Muscle layer of colon (tissue), 2 donors: ENCODE measurements around the gene CCDC85B.

Experiments used
- H3K27ac ChIP-seq: one replicate; pipeline ENCODE4 v1.7.0; 2013; ENCODE audit warnings: low read depth, mild to moderate bottlenecking, low read length, moderate library complexity
- H3K27me3 ChIP-seq, 2 donors: one replicate each; pipeline ENCODE4 v1.7.0; 2013; ENCODE audit warnings: low read length in 2 of 2, mild to moderate bottlenecking in 2 of 2; ENCODE audit not compliant: insufficient read depth in 2 of 2, control insufficient read depth in 1 of 2
- H3K36me3 ChIP-seq: one replicate; pipeline ENCODE4 v1.7.0; 2013; ENCODE audit warnings: mild to moderate bottlenecking, low read length; ENCODE audit not compliant: insufficient read depth
- H3K4me1 ChIP-seq: one replicate; pipeline ENCODE4 v1.7.0; 2013; ENCODE audit warnings: mild to moderate bottlenecking, low read length; ENCODE audit not compliant: insufficient read depth
- H3K4me3 ChIP-seq, 2 donors: one replicate each; pipeline ENCODE4 v1.7.0; 2013; ENCODE audit warnings: low read length in 2 of 2, low read depth in 1 of 2, mild to moderate bottlenecking in 1 of 2, moderate library complexity in 1 of 2
- H3K9ac ChIP-seq: one replicate; pipeline ENCODE4 v1.7.0; 2013; ENCODE audit warnings: low read length
- H3K9me3 ChIP-seq: one replicate; pipeline ENCODE4 v1.7.0; 2013; ENCODE audit warnings: mild to moderate bottlenecking, low read length
- donor health status: abdominal sarcoma.
- donor health status: Adenocarcinoma of cecum.

CCDC85B gene

GRCh38 chr11:65907878-65908277 is 17.4 kb downstream of the CCDC85B start:
- H3K27me3 ChIP-seq: no peaks in the 10 kb centered on the region
- no peak overlapping the region for H3K4me3 ChIP-seq
- H3K9me3 ChIP-seq: no peaks in the 10 kb centered on the region
- no peak overlapping the region for H3K9ac ChIP-seq
- no peaks in the 10 kb centered on the region for H3K36me3 ChIP-seq
- peaks cover 12% of the 10 kb centered on the region for H3K4me1 ChIP-seq
- H3K27ac ChIP-seq: no peak overlapping the region

GRCh38 chr11:65911682-65912568 is 21.5 kb downstream of the CCDC85B start:
- Histone ChIP-seq H3K27me3 (no peaks in the 10 kb centered on the region), H3K9ac (no peak overlapping the region), H3K4me1 (peaks cover 33% of the 10 kb centered on the region), H3K36me3 (no peaks in the 10 kb centered on the region), H3K4me3 (peak overlapping the region in 1 of 2 donors; percentile 5), H3K9me3 (no peaks in the 10 kb centered on the region), H3K27ac (no peak overlapping the region)

DNA sequence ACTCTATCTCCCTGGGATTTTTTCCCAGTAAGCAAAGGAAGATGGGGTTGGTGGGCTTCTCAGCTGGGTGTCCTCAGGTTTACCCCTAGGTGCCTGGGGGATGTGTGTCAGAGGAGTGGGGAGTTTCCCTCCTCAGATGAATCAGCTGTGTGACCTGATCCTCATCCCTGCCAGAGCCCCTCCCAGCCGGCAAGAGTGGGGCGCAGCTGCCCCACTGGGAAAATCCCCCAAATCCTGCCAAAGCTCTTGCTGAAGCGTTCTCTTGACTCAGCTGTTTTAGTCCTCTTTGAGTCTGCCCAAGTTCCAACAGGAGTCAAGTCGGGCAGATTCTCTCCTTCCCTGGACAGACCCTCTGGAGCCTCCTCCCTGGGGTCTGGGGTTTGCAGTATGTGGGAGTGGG is 22.4 kb downstream of the CCDC85B start:
- H3K27ac ChIP-seq: no peak overlapping the region
- H3K9ac ChIP-seq: no peak overlapping the region
- H3K4me1 ChIP-seq: peaks cover 42% of the 10 kb centered on the region

DNA sequence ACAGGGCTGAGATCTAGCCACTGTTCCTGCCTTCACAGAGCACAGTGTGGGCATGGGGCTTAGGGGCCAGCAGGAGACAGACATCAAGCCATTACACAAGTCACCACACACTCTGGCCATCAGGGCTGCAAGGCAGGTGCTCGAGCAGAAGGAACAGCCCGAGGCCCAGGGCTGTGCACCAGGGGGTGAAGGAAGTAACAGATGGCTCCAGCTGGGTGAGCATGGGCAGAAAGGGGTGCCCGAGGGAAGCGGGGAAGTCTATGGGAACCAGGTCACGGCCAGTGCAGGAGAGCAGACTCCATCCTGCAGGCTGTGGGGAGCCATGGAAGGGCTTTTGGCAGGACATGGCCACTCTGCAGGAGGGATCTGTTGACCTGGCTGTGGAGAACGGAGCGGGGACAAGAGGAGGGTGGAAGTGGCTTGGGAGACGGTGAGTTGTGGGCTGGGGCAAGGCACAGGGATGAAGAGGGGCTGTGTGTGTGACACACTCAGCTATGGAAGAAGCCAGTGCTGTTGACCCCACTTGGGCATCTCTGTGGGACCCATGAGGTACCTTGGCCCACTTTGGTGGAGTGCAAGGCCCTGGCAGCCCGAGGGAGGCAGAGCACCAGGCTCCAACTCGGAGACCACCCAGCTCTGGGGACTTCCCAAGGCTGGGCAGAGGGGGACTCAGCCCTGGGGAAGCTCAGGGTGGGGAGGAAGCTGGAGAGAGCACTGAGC is 24.8 kb downstream of the CCDC85B start:
- Histone ChIP-seq H3K27ac (no peak overlapping the region), H3K36me3 (no peaks in the 10 kb centered on the region), H3K27me3 (no peaks in the 10 kb centered on the region), H3K9ac (peak overlapping the region; percentile 42), H3K4me3 (peak overlapping the region in 1 of 2 donors; percentile 10), H3K4me1 (peaks cover 49% of the 10 kb centered on the region), H3K9me3 (no peaks in the 10 kb centered on the region)

More for the DNA sequence above, 22.4 kb downstream of the CCDC85B start:
- H3K9me3 ChIP-seq: no peaks in the 10 kb centered on the region
- no peaks in the 10 kb centered on the region for H3K36me3 ChIP-seq
- H3K27me3 ChIP-seq: no peaks in the 10 kb centered on the region
- H3K4me3 ChIP-seq: no peak overlapping the region

DNA sequence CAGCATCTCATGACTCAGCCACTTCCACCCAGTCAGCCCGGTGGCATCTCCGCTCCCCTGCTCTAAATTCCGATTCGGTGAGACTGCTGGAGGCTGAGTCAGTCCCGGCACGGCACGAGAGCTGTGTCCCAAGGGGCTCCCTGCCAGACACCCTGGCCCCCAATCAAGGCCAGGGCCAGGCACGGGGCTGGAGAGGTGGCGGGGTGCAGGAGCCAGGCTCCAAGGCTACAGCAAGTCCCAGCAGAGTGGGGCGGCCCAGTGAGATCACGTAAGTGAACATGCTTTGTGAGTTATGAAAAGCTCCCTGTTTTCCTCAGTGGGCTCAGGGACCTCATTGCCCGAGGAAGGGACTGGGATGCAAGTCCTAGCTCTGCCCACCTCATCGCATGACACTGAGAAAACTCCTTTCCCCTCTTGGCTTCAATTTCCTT is 25.4 kb downstream of the CCDC85B start:
- peak overlapping the region; percentile 42 for H3K9ac ChIP-seq
- no peaks in the 10 kb centered on the region for H3K9me3 ChIP-seq
- peak overlapping the region; percentile 61 for H3K27ac ChIP-seq
- peak overlapping the region in 1 of 2 donors; percentile 10 for H3K4me3 ChIP-seq
- H3K4me1 ChIP-seq: peaks cover 55% of the 10 kb centered on the region
- no peaks in the 10 kb centered on the region for H3K27me3 ChIP-seq
- H3K36me3 ChIP-seq: no peaks in the 10 kb centered on the region

DNA sequence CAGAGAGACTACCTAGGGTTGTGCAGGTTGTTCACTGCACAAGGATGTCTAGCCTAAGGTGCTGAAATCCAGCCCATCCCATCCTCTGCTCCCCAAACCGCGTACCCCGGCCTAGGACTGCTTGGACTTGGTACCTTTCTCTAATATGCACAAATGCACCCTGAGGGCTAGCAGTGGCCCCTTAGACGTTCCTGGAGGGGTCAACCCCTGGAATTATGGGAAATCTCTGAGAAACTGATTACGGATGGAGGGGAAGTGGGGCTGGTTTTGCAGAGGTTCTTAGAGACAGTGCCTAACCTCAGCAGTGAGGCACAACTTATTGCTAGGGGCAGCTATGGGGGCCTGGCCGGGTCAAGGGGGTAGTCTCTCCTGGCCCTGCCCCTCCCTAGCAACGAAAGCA is 25.9 kb downstream of the CCDC85B start:
- no peaks in the 10 kb centered on the region for H3K27me3 ChIP-seq
- peaks cover 54% of the 10 kb centered on the region for H3K4me1 ChIP-seq
- peaks cover under 1% of the 10 kb centered on the region for H3K36me3 ChIP-seq
- H3K9ac ChIP-seq: peak overlapping the region; percentile 42
- H3K9me3 ChIP-seq: no peaks in the 10 kb centered on the region
- H3K4me3 ChIP-seq: no peak overlapping the region
- H3K27ac ChIP-seq: peak overlapping the region; percentile 93

DNA sequence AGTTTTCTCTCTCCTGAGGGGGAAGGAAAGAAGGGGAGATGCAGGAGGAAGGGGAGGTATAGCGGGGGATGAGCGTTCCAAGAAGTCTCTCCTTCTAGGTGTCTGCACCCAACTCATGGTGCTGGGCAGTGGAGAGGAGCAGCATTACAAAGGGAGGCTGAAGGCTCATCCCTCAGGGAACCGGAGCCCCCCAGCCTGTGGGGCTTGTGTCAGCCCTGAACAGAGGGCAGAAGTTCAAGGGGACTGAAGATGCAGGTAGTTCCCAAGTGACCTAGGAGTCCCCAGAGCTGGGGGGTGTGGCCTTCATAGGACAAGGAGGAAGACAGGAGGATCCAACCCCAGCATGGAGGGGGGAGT is 26.6 kb downstream of the CCDC85B start:
- Histone ChIP-seq H3K27me3 (no peaks in the 10 kb centered on the region), H3K27ac (peak overlapping the region; percentile 93), H3K9me3 (no peaks in the 10 kb centered on the region), H3K4me1 (peaks cover 48% of the 10 kb centered on the region), H3K9ac (no peak overlapping the region), H3K36me3 (peaks cover 7% of the 10 kb centered on the region), H3K4me3 (peak overlapping the region in 1 of 2 donors; percentile 89)

DNA sequence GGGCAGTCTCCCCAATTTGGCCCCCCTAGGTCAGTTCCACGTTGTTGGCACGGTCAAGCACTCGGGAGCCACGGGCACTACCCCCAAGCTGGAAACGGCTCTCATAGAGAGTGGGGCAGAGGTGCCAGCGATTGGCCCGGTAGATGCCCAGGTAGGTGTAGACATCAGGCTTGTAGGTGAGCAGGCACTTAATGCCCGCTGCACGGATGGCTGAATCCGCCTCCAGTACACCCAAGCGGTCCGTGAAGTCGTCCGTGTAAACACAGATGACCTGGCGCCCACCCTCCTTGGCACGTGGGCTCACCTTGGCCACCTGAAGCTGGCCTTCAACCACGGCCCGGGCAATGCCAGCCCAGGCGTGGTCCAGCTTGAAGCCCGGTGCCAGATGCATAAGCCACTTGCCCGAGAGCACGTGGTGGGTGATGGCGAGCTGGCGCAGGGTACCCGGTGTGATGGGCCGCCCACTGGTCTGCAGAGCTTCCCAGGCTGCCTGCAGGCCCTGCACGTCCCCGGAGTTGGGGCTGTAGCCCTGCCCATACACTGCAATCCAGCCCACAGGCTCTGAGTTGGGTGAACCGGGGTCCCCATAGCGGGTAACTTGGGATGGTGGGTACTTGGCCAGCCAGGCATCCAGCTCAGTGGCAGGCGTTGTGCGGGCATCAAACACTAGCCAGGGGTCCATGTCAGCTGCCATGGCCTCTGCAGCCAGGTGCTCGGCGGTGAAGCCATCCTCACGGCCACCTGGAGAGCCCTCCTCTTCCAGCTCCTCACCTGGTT is 27.1 kb downstream of the CCDC85B start:
- Histone ChIP-seq H3K9me3 (no peaks in the 10 kb centered on the region), H3K27ac (peak overlapping the region; percentile 93), H3K27me3 (no peaks in the 10 kb centered on the region), H3K4me3 (peak overlapping the region; percentile 89 to 100), H3K36me3 (peaks cover 12% of the 10 kb centered on the region), H3K9ac (peak overlapping the region; percentile 88), H3K4me1 (peaks cover 45% of the 10 kb centered on the region)

- no peaks in the 10 kb centered on the region for H3K27me3 ChIP-seq
- no peaks in the 10 kb centered on the region for H3K9me3 ChIP-seq
- peaks cover 45% of the 10 kb centered on the region for H3K4me1 ChIP-seq
- H3K4me3 ChIP-seq: peak within 1 kb of the TSS; percentile 89 to 100
- peaks cover 21% of the 10 kb centered on the region for H3K36me3 ChIP-seq
- H3K27ac ChIP-seq: peak within 1 kb of the TSS; percentile 93
- peak within 1 kb of the TSS; percentile 88 for H3K9ac ChIP-seq
These were observed 28.0 kb downstream of the CCDC85B start, which contains the start of gene C11orf68 for GRCh38 chr11:65918211-65919140. C11orf68 (minus strand) TSS chr11:65919062; CDS start chr11:65919031, 31 bp downstream.

DNA sequence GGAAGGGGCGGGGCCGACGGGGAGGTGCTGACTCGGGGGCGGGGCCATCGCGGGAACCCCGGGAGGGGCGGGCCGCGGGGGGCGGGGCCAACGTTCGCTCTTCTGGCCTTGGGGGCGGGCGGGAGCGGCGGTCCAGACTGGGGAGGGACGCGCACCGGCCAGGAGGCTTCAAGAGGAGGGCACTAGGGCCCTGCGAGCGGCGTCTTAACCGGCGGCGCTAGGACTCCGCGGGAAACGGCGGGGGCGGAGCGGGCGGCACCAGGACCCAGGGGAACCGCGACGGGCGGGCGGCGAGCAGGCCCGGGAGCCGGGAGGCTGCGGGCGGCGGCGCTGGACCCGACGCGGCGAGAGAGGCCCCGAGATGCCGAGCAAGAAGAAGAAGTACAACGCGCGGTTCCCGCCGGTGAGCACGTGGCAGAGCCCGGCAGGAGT is 28.7 kb downstream of the CCDC85B start, which contains the start of gene DRAP1:
DRAP1 (plus strand) TSS at position 286 of the 432 bp plus-strand sequence; CDS start at position 362, 76 bp downstream.
- Histone ChIP-seq H3K27ac (peak within 1 kb of the TSS; percentile 93), H3K9ac (peak within 1 kb of the TSS; percentile 88), H3K4me1 (peaks cover 45% of the 10 kb centered on the region), H3K27me3 (no peaks in the 10 kb centered on the region), H3K4me3 (peak within 1 kb of the TSS; percentile 89 to 100), H3K36me3 (peaks cover 22% of the 10 kb centered on the region), H3K9me3 (no peaks in the 10 kb centered on the region)
